HEK293T (cell line): ENCODE measurements around the gene C6orf136.

Source experiments
- BHLHE40 ChIP-seq: fragments of 450-650 bp; IDR thresholded peaks from 2 replicates; pipeline ENCODE4 v1.6.1; 2016; ENCODE audit warnings: mild to moderate bottlenecking, moderate library complexity, borderline replicate concordance
- ELF4 ChIP-seq: fragments of 450-650 bp; IDR thresholded peaks from 2 replicates; pipeline ENCODE4 v1.6.1; 2017; ENCODE audit warnings: antibody characterized with exemption
- FOXM1 ChIP-seq: fragments of 450-650 bp; IDR thresholded peaks from 2 replicates; pipeline ENCODE4 v1.6.1; 2017; ENCODE audit warnings: mild to moderate bottlenecking, borderline replicate concordance
- HDGF ChIP-seq: fragments of 450-650 bp; IDR thresholded peaks from 2 replicates; pipeline ENCODE4 v1.6.1; 2017; ENCODE audit warnings: antibody characterized with exemption, borderline replicate concordance
- L3MBTL2 ChIP-seq: fragments of 450-650 bp; conservative IDR thresholded peaks from 2 replicates; pipeline ENCODE4 v1.6.1; 2016; ENCODE audit warnings: mild to moderate bottlenecking
- LEF1 ChIP-seq: fragments of 450-650 bp; IDR thresholded peaks from 2 replicates; pipeline ENCODE4 v1.6.1; 2017; ENCODE audit warnings: mild to moderate bottlenecking, borderline replicate concordance
- NFRKB ChIP-seq: fragments of 450-650 bp; IDR thresholded peaks from 2 replicates; pipeline ENCODE4 v1.6.1; 2016; ENCODE audit warnings: mild to moderate bottlenecking, moderate library complexity
- PKNOX1 ChIP-seq: fragments of 450-650 bp; IDR thresholded peaks from 2 replicates; pipeline ENCODE4 v1.6.1; 2016
- SP1 ChIP-seq: fragments of 450-650 bp; IDR thresholded peaks from 2 replicates; pipeline ENCODE4 v1.6.1; 2017
- SUZ12 ChIP-seq: fragments of 450-650 bp; IDR thresholded peaks from 2 replicates; pipeline ENCODE4 v1.6.1; 2016; ENCODE audit warnings: mild to moderate bottlenecking

- TF ChIP-seq NFRKB (no peak), HDGF (no peak), ELF4 (no peak), SP1 (no peak), FOXM1 (no peak), LEF1 (no peak), L3MBTL2 (no peak), BHLHE40 (no peak), SUZ12 (no peak), PKNOX1 (no peak)
Observed at GRCh38 chr6:30599625-30600324, 47.2 kb upstream of the C6orf136 start.
